Endothelial cell of umbilical vein (primary cell): Measurements from ENCODE around the gene PHC2. TPM values are rescaled to one million over a fixed set of nuclear protein-coding genes. Genes with fewer than 3 reads are reported as not detected.

ENCODE experiments used
- BruUV-seq: library from RNA; stranded (reverse); fragments of 400-500 nt; replicated peaks from 2 replicates; lab custom pipeline; 2021; lab: Mats Ljungman, UMichigan
- CTCF ChIA-PET: fragments of 300-600, 350-600 bp; sonication (Branson Sonifier 250); formaldehyde crosslinking; loops from one replicate; lab custom pipeline; 2021; ENCODE audit warnings: antibody characterized with exemption, inconsistent platforms; lab: Charles Lee
- POLR2A ChIA-PET: fragments of 300-600, 350-600 bp; sonication (Branson Sonifier 250); formaldehyde crosslinking; loops from one replicate; lab custom pipeline; 2021; ENCODE audit warnings: antibody characterized with exemption, inconsistent platforms; lab: Charles Lee
- DNase-seq: peaks from one replicate; pipeline ENCODE4 v3.0.0-alpha.2; 2011; ENCODE audit warnings: low read depth, low spot score
- FAIRE-seq: peaks from 2 replicates; lab custom pipeline; 2011; peaks lifted over from hg19 to GRCh38; lab: Jason Lieb, UNC
- H2AFZ ChIP-seq: 2 replicates; pipeline ENCODE4 v1.6.0; 2012; ENCODE audit warnings: low read depth, low read length, control low read depth, inconsistent platforms
- H3K27ac ChIP-seq: 2 replicates; pipeline ENCODE4 v1.5.1; 2011; ENCODE audit warnings: low read depth, mild to moderate bottlenecking, control low read depth, low read length, moderate library complexity; ENCODE audit not compliant: insufficient read depth
- H3K27me3 ChIP-seq, 2 experiments: 2 replicates each; pipeline versions ENCODE4 v1.6.0 to v1.6.1; 2011; ENCODE audit warnings: low read length in 2 of 2, mixed read lengths in 1 of 2; ENCODE audit not compliant: control insufficient read depth in 2 of 2, insufficient read depth in 2 of 2
- H3K36me3 ChIP-seq, 2 experiments: 2 replicates in 1 of 2; 3 replicates in 1 of 2; pipeline ENCODE4 v1.5.1; 2011; ENCODE audit warnings: low read length in 2 of 2, mild to moderate bottlenecking in 1 of 2, moderate library complexity in 1 of 2; ENCODE audit not compliant: control insufficient read depth in 2 of 2, insufficient read depth in 2 of 2; ENCODE audit errors: extremely low read depth in 1 of 2
- H3K4me1 ChIP-seq: 3 replicates; pipeline ENCODE4 v1.5.1; 2011; ENCODE audit warnings: mild to moderate bottlenecking, low read length; ENCODE audit not compliant: control insufficient read depth, insufficient read depth; ENCODE audit errors: extremely low read depth
- H3K4me2 ChIP-seq: 2 replicates; pipeline ENCODE4 v1.6.1; 2011; ENCODE audit warnings: low read length, control low read depth, mixed read lengths; ENCODE audit not compliant: insufficient read depth
- H3K4me3 ChIP-seq, 3 experiments: fragments of 200-600 bp in 1 of 3; sonication (generic), shearing (Covaris generic) in 1 of 3; replicated peaks in 1 of 3; 2 replicates each; pipeline ENCODE4 v1.5.1; 2011 to 2016; ENCODE audit warnings: control low read depth in 3 of 3, low read length in 3 of 3, mild to moderate bottlenecking in 2 of 3, inconsistent platforms in 1 of 3, low read depth in 1 of 3, moderate library complexity in 1 of 3; ENCODE audit not compliant: insufficient read depth in 1 of 3
- H3K79me2 ChIP-seq: 2 replicates; pipeline ENCODE4 v1.6.0; 2012; ENCODE audit warnings: low read length, inconsistent platforms; ENCODE audit not compliant: control insufficient read depth, insufficient read depth
- H3K9ac ChIP-seq: replicated peaks from 2 replicates; pipeline ENCODE3; 2011; ENCODE audit warnings: low read length, control low read depth; ENCODE audit not compliant: insufficient read depth; ENCODE audit errors: extremely low read depth
- H3K9me1 ChIP-seq: replicated peaks from 3 replicates; pipeline ENCODE4 v1.6.0; 2011; ENCODE audit warnings: mild to moderate bottlenecking, low read length; ENCODE audit not compliant: control insufficient read depth, insufficient read depth; ENCODE audit errors: extremely low read depth
- H3K9me3 ChIP-seq: replicated peaks from 2 replicates; pipeline ENCODE4 v1.5.1; 2012; ENCODE audit warnings: low read length, inconsistent platforms; ENCODE audit not compliant: control insufficient read depth, insufficient read depth
- H4K20me1 ChIP-seq: replicated peaks from 2 replicates; pipeline ENCODE3; 2011; ENCODE audit warnings: mild to moderate bottlenecking, low read length; ENCODE audit not compliant: control insufficient read depth, insufficient read depth; ENCODE audit errors: extremely low read depth
- EZH2 ChIP-seq: IDR thresholded peaks from 2 replicates; pipeline ENCODE4 v1.6.1; 2012; ENCODE audit warnings: borderline replicate concordance, low read depth, mild to moderate bottlenecking, moderate library complexity, low read length, inconsistent platforms; ENCODE audit not compliant: severe bottlenecking
- FOS ChIP-seq: IDR thresholded peaks from 2 replicates; pipeline ENCODE4 v1.6.1; 2011; ENCODE audit warnings: mild to moderate bottlenecking, low read length, moderate library complexity, borderline replicate concordance; ENCODE audit not compliant: insufficient read depth
- GATA2 ChIP-seq: IDR thresholded peaks from 2 replicates; pipeline ENCODE4 v1.7.0; 2011; ENCODE audit warnings: low read depth, mild to moderate bottlenecking, moderate library complexity, mixed read lengths, low read length; ENCODE audit not compliant: insufficient read length, insufficient read depth
- JUN ChIP-seq: IDR thresholded peaks from 2 replicates; pipeline ENCODE4 v1.6.1; 2011; ENCODE audit warnings: borderline replicate concordance, low read depth; ENCODE audit not compliant: insufficient read length, insufficient read depth
- MAX ChIP-seq: IDR thresholded peaks from 2 replicates; pipeline ENCODE4 v1.6.1; 2011; ENCODE audit not compliant: insufficient read depth, insufficient read length
- MYC ChIP-seq: IDR thresholded peaks from one replicate; pipeline ENCODE4 v1.6.1; 2011; ENCODE audit warnings: mild to moderate bottlenecking, low read depth, low read length
- POLR2A ChIP-seq: IDR thresholded peaks from 2 replicates; pipeline ENCODE4 v1.6.1; 2012; ENCODE audit warnings: low read depth, mild to moderate bottlenecking, control low read depth, low read length
- POLR2AphosphoS5 ChIP-seq: IDR thresholded peaks from 2 replicates; pipeline ENCODE4 v1.6.1; 2012; ENCODE audit warnings: low read depth, mild to moderate bottlenecking, control low read depth, low read length, moderate library complexity; ENCODE audit not compliant: insufficient read depth
- dilution Hi-C: fragments of 300-500 bp; cut with MboI; formaldehyde crosslinking; loops from one replicate; pipeline ENCODE4 v1.15.0; 2019; ENCODE audit warnings: low sequenced_read_pairs; ENCODE audit not compliant: extremely low pct_ligation_motif_present
- intact Hi-C: fragments of 100-400 bp; cut with micrococcal nuclease; formaldehyde crosslinking; loops from one replicate; pipeline ENCODE4 v1.10.0; 2022
- polyA plus RNA-seq, 4 experiments: library from polyadenylated mRNA; depleted of rRNA in 3 of 4; stranded (reverse) in 3 of 4; unstranded in 1 of 4; fragments of >200 nt; gene quantifications; 2 replicates each; pipeline versions ENCODE4 v1.2.1 to v1.2.3, GENCODE V29; 2011 to 2012; ENCODE audit warnings: missing spikeins in 1 of 4
- total RNA-seq: library from RNA; stranded (reverse); gene quantifications from 2 replicates; pipeline ENCODE4 v1.2.3, GENCODE V29; 2021
- TF ChIP-seq, protein P1 (sequence below), 2 donors: IDR thresholded peaks; 1 replicate in 1 of 2; 2 replicates in 1 of 2; pipeline ENCODE4 v1.5.1; 2011; ENCODE audit warnings: low read length in 2 of 2, mild to moderate bottlenecking in 2 of 2, moderate library complexity in 2 of 2, control low read depth in 1 of 2, inconsistent platforms in 1 of 2, low read depth in 1 of 2; ENCODE audit not compliant: insufficient read depth in 1 of 2; ENCODE audit errors: extremely low read depth in 1 of 2

PHC2 gene
- total and polyA plus RNA-seq, 2 donors (not counting 3 experiments of a cell fraction or from before 2014, with no cell fraction given) = 65.6 to 79.0 TPM

- no peak for FAIRE-seq
- no peak for DNase-seq
- Histone ChIP-seq H3K36me3 (no peaks in the 10 kb centered on the region), H3K9ac (no peak overlapping the region), H2AFZ (no peak overlapping the region), H4K20me1 (no peaks in the 10 kb centered on the region), H3K4me1 (no peaks in the 10 kb centered on the region), H3K27ac (no peak overlapping the region), H3K4me2 (no peak overlapping the region), H3K27me3 (no peaks in the 10 kb centered on the region), H3K4me3 (no peak overlapping the region), H3K9me3 (no peaks in the 10 kb centered on the region), H3K79me2 (no peaks in the 10 kb centered on the region), H3K9me1 (no peaks in the 10 kb centered on the region)
- intact Hi-C loops = loop anchor here (5.0 kb wide), 1 partner anchor 64 kb away; no protein-coding TSS in a partner anchor
- no TSS peak for BruUV-seq
- TF ChIP-seq, protein P1, sequence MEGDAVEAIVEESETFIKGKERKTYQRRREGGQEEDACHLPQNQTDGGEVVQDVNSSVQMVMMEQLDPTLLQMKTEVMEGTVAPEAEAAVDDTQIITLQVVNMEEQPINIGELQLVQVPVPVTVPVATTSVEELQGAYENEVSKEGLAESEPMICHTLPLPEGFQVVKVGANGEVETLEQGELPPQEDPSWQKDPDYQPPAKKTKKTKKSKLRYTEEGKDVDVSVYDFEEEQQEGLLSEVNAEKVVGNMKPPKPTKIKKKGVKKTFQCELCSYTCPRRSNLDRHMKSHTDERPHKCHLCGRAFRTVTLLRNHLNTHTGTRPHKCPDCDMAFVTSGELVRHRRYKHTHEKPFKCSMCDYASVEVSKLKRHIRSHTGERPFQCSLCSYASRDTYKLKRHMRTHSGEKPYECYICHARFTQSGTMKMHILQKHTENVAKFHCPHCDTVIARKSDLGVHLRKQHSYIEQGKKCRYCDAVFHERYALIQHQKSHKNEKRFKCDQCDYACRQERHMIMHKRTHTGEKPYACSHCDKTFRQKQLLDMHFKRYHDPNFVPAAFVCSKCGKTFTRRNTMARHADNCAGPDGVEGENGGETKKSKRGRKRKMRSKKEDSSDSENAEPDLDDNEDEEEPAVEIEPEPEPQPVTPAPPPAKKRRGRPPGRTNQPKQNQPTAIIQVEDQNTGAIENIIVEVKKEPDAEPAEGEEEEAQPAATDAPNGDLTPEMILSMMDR (IDR thresholded peaks at IDR 0.05; ENCODE audit: extremely low read depth in 1 of 2, insufficient read depth in 1 of 2, low read depth in 1 of 2, low read length in 2 of 2) = no peak
- no peak for TF ChIP-seq MAX
- TF ChIP-seq JUN = no peak
- no peak for TF ChIP-seq MYC
- no peak for TF ChIP-seq EZH2
- no peak for TF ChIP-seq POLR2A
- no peak for TF ChIP-seq FOS
- no peak for TF ChIP-seq POLR2AphosphoS5
- TF ChIP-seq GATA2 = no peak
- dilution Hi-C loops = no loop called here
- ChIA-PET POLR2A (no interaction called here), CTCF (no interaction called here)
Measured at GRCh38 chr1:33393524-33393923, 37.4 kb downstream of the PHC2 start.
